22Rv1 (cell line): ENCODE results near the gene F2R.

ENCODE experiments used
- CTCF ChIP-seq: fragments of 450-650 bp; IDR thresholded peaks from 2 replicates; pipeline ENCODE4 v1.5.1; 2017; ENCODE audit warnings: mild to moderate bottlenecking
- ZFX ChIP-seq: fragments of 450-650 bp; IDR thresholded peaks from 2 replicates; pipeline ENCODE4 v1.6.1; 2017; ENCODE audit warnings: antibody characterized with exemption, borderline replicate concordance

DNA sequence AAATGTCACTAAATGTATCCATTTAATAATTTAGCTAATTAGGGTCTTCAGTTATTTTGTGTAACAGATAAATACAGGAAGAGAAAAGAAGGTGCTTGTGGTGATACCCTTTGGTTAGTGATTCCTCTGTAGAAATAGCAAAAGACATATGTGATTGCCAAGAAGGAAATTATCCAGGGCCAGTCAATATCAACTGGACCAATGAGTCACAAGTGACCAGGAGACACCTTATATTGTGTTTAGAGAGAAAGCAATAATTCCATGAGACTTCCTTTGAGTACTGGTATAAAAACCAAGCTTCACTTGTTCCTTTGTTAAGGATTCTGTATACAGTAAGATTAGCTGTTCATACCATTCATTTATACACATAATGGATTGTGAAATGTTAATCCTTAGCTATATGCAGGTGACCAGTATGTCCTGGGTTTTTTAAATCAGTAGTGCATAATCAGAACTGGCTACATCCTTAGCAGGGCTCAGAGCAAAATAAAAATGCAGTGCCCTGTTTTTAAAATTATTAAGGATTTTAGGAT lies 11.7 kb upstream of the F2R start:
- TF ChIP-seq CTCF (no peak), ZFX (no peak)
